GM21619 (cell line): Measurements from ENCODE around the gene TXN2.
"Not testable (repeated sequence)": the region's sequence is repeated elsewhere in the genome, so short reads cannot be mapped to it uniquely, and the experiment has no call there.

ENCODE experiments used
- ATAC-seq: cut with Tn5 transposase; IDR thresholded peaks from one replicate; pipeline ENCODE4 v1.9.1; 2021; ENCODE audit not compliant: unreplicated experiment

Gene TXN2, protein sequence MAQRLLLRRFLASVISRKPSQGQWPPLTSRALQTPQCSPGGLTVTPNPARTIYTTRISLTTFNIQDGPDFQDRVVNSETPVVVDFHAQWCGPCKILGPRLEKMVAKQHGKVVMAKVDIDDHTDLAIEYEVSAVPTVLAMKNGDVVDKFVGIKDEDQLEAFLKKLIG

GRCh38 chr22:36481393-36482168, at the start of gene TXN2:
TXN2 (minus strand) TSS chr22:36481640; CDS start chr22:36480837, 803 bp downstream.
- peak; percentile 79 for ATAC-seq

GRCh38 chr22:36528795-36529751, 47.6 kb upstream of the TXN2 start, which contains the start of gene EIF3D:
EIF3D (minus strand) TSS chr22:36529166; CDS start chr22:36526121, 3,045 bp downstream.
- peak; percentile 90 for ATAC-seq

GRCh38 chr22:36528341-36528740, 46.9 kb upstream of the TXN2 start:
- no peak for ATAC-seq

DNA sequence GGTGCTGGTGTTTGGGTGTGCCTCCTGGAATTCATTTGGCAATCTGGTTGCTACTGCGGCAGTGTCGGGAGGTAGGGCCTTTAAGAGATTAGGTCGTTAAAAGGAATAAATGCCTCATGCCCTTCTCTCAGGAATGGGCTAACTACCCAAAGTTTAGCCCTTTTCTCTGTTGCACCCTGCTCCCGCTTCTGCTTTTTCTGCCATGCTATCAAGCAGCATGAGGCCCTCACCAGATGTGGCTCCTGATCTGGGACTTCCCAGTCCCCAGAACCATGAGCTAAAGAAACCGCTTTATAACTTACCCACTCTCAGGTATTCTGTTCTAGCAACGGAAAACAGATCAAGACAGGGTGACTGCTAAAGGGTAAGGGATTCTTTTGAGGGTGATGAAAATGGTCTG, 41.2 kb upstream of the TXN2 start:
- ATAC-seq, result no peak

DNA sequence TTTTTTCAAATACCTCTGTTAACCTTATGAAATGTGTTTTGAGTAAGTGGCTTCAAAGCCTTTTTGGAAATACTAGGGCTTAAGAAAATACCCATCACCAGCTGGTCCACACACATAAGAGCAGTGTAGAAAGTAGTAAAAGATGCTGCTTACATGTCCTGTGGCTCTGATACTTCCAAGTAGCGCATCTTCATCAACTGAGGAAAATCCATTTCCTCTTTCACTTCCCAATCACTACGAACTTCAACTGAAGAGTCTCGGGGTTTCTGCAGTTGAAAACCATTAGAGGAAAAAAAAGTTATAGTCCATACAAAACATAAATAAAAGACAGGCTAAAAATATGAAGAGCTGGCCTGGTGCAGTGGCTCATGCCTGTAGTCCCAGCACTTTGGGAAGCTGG, 39.0 kb upstream of the TXN2 start:
- no peak for ATAC-seq

- not testable (repeated sequence) for ATAC-seq
These were observed 38.5 kb upstream of the TXN2 start for GRCh38 chr22:36519906-36520305.

GRCh38 chr22:36514766-36515165, 33.3 kb upstream of the TXN2 start:
- no peak for ATAC-seq

GRCh38 chr22:36512991-36513390, 31.6 kb upstream of the TXN2 start:
- no peak for ATAC-seq

DNA sequence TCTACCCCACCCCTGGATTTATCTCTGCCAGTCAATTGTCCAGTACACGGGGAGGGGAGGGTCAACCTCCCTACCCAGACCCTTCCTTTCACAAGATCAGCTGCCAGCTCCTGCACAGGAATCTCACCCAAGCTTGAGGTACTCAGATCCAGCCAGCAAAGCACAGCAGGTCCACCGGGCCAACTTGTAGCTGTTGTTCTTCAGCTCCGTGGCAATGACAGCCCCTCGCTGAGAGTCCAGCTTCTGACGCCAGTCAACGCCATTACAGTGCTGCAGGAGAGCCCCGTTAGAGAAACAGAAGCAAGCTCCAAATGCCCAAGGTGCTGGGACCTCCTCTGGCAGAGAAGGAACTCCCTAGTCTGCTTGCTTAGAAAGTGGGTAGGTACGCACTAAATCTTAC, 30.9 kb upstream of the TXN2 start:
- no peak for ATAC-seq

- ATAC-seq, result no peak
These were observed 29.8 kb upstream of the TXN2 start for GRCh38 chr22:36510966-36511881.

- ATAC-seq, result no peak
These were observed 28.9 kb upstream of the TXN2 start for GRCh38 chr22:36510384-36510783.

DNA sequence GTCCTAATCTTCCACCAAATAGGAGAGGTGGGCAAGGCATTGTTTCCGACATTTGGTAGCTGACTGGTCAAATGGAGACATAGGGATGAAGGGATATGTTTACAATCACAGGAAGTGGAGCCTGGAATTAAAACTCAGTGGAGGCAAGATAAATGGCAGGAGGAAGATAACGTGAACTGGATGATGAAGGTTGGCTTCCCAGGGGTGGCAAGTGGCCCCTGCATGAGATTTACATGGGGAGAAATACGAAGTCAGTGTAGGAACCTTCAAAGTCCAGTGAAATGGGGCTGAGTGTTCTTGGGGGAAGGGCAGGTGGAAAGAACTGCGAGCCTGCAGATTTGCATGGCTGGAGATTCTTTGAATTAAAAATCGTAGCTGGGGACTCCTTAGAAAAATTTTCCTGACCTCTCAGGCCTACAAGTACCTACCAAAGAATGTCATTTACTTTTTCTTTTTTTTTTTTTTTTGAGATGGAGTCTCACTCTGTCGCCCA, 26.1 kb upstream of the TXN2 start:
- no peak for ATAC-seq

GRCh38 chr22:36506637-36507517, 25.4 kb upstream of the TXN2 start, which contains the start of gene FOXRED2:
FOXRED2 (minus strand) TSS chr22:36507040; CDS start chr22:36506422, 618 bp downstream.
- peak; percentile 68 for ATAC-seq

- ATAC-seq, result no peak
These were observed 24.7 kb upstream of the TXN2 start for GRCh38 chr22:36505998-36506635.

DNA sequence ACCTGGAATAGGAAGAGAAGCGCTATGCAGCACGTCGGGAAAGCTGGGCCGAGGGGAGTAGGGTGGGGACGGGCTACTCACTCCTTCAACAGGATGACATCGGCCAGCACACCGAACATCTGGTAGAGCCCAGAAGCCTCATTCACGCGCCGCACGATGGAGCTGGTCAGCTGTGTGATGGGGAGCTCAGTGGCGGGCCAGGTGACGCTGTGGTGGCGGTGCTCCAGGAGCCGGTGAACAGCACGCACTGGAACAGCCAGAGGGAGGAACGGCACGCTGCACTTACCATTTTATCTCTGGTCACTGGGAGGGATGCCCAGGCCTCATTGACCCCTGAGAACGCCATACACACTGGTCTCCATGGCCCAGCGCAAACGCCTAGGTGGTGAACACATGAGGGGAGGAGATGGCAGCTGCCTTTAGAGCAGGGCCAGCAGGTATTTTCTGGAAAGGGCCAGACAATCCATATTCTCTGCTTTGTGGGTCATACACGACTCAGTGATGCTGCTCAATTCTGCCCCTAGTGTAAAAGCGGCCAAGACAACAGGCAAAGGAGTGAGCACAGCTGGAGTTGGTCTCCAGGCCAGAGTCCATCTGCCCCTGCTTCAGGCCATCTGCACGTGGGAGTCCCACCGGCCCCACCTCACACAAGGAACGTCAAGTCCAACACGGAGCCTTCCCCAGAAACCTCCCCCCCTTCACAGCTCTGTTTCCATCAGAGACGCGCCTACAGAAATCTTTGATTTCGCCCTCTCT, 16.6 kb upstream of the TXN2 start:
- ATAC-seq, result no peak

GRCh38 chr22:36493690-36494110, 12.3 kb upstream of the TXN2 start:
- ATAC-seq, result peak; percentile 70

DNA sequence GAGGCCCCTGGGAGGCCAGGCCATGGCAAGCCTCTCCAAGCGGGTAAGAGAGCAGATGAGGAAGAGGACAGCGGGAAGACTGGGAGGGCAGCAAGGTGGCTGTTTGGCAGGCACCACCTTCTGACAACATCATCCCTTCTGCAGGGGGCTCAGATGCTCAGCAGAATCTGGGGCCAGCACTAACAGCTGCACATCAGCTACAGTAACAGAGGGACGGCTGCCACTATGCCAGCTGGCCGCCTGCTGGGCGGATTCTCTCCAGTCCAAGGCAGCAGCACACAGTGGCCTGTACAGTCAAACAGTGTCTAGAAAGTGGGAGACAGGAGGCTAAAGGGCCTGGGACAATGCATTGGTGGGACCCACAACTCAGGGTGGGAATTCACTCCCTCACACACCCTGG, 10.7 kb upstream of the TXN2 start:
- ATAC-seq, result no peak

DNA sequence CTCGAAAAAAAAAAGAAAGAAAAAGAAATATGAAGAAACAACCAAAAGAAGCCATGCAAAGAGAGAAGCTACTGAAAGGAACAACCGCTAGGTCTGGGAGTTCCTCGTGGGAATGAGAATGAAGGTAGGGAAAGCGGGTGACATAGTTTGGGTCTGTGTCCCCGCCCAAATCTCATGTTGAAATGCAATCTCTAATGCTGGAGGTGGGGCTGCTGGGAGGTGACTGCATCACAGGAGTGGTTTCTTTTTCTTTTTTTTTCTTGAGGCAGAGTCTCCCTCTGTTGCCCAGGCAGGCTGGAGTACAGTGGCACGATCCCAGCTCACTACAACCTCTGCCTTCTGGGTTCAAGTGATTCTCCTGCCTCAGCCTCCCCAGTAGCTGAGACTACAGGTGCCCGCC, 9.7 kb upstream of the TXN2 start:
- ATAC-seq, result no peak
